SK-N-SH (cell line): Measurements from ENCODE around the gene ACTL7A. TPM values are rescaled to one million over a fixed set of nuclear protein-coding genes. Genes with fewer than 3 reads are reported as not detected.

Experiments
- CTCF ChIA-PET: fragments of 300-600, 350-600 bp; formaldehyde crosslinking; extraction: SDS; loops from one replicate; lab custom pipeline; 2021; lab: Yijun Ruan, JAX
- POLR2A ChIA-PET: fragments of 350-600 bp; sonication (Branson Sonifier 250); formaldehyde crosslinking; extraction: SDS; loops from one replicate; lab custom pipeline; 2020; ENCODE audit warnings: antibody characterized with exemption, inconsistent platforms; lab: Yijun Ruan, JAX
- DNase-seq: peaks from one replicate; pipeline ENCODE4 v3.0.0; 2012
- H2AFZ ChIP-seq: fragments of 200-600 bp; sonication (generic); 2 replicates; pipeline ENCODE4 v1.8.1; 2016; ENCODE audit warnings: antibody characterized with exemption, mild to moderate bottlenecking, low read depth
- H3F3A ChIP-seq: fragments of 200-600 bp; sonication (generic); replicated peaks from 2 replicates; pipeline ENCODE3; 2016; ENCODE audit warnings: antibody characterized with exemption, mild to moderate bottlenecking; ENCODE audit not compliant: insufficient read depth
- H3K27ac ChIP-seq, 2 experiments: fragments of 200-500 bp in 1 of 2; fragments of 200-600 bp in 1 of 2; sonication (Bioruptor generic) in 1 of 2; sonication (generic), shearing (Covaris generic) in 1 of 2; 2 replicates each; pipeline versions ENCODE4 v1.5.1 to v1.6.1; 2014 to 2016; ENCODE audit warnings: low read depth in 2 of 2, inconsistent platforms in 1 of 2, low read length in 1 of 2, mild to moderate bottlenecking in 1 of 2, mixed read lengths in 1 of 2
- H3K27me3 ChIP-seq: fragments of 200-600 bp; sonication (generic), shearing (Covaris generic); 2 replicates; pipeline ENCODE4 v1.6.1; 2016; ENCODE audit warnings: mixed run types; ENCODE audit not compliant: insufficient read depth
- H3K36me3 ChIP-seq, 2 experiments: fragments of 200-500 bp in 1 of 2; fragments of 200-600 bp in 1 of 2; sonication (Bioruptor generic) in 1 of 2; sonication (generic) in 1 of 2; replicated peaks in 1 of 2; 2 replicates each; pipeline versions ENCODE3 to v1.5.1; 2014 to 2016; ENCODE audit warnings: low read length in 1 of 2, mild to moderate bottlenecking in 1 of 2; ENCODE audit not compliant: insufficient read depth in 2 of 2, control insufficient read depth in 1 of 2
- H3K4me1 ChIP-seq, 2 experiments: fragments of 200-500 bp in 1 of 2; fragments of 200-600 bp in 1 of 2; sonication (Bioruptor generic) in 1 of 2; sonication (generic), shearing (Covaris generic) in 1 of 2; 2 replicates each; pipeline versions ENCODE4 v1.5.1 to v1.6.1; 2014 to 2016; ENCODE audit warnings: low read depth in 1 of 2, low read length in 1 of 2, mixed run types in 1 of 2; ENCODE audit not compliant: insufficient read depth in 2 of 2, control insufficient read depth in 1 of 2
- H3K4me2 ChIP-seq: fragments of 200-600 bp; sonication (generic), shearing (Covaris generic); 2 replicates; pipeline ENCODE4 v1.6.1; 2017; ENCODE audit warnings: mixed run types
- H3K4me3 ChIP-seq, 2 experiments: fragments of 200-500 bp in 1 of 2; fragments of 200-600 bp in 1 of 2; sonication (Bioruptor generic) in 1 of 2; sonication (generic), shearing (Covaris generic) in 1 of 2; 2 replicates each; pipeline versions ENCODE4 v1.5.1 to v1.8.1; 2014 to 2016; ENCODE audit warnings: low read depth in 2 of 2, inconsistent platforms in 1 of 2, low read length in 1 of 2, mild to moderate bottlenecking in 1 of 2, mixed read lengths in 1 of 2, moderate library complexity in 1 of 2
- H3K79me2 ChIP-seq: fragments of 200-600 bp; sonication (generic); 2 replicates; pipeline ENCODE4 v1.8.1; 2017; ENCODE audit warnings: mild to moderate bottlenecking; ENCODE audit not compliant: insufficient read depth
- H3K9ac ChIP-seq: fragments of 200-600 bp; sonication (generic); 2 replicates; pipeline ENCODE4 v1.6.1; 2017; ENCODE audit warnings: mixed run types
- H3K9me2 ChIP-seq: fragments of 200-600 bp; sonication (generic); 2 replicates; pipeline ENCODE4 v1.6.1; 2017; ENCODE audit warnings: mixed run types
- H3K9me3 ChIP-seq: fragments of 200-600 bp; sonication (generic); 2 replicates; pipeline ENCODE4 v1.6.1; 2017; ENCODE audit warnings: mixed run types, mild to moderate bottlenecking, moderate library complexity
- H4K20me1 ChIP-seq: fragments of 200-600 bp; sonication (generic); 2 replicates; pipeline ENCODE4 v1.6.1; 2017; ENCODE audit warnings: mild to moderate bottlenecking, mixed run types; ENCODE audit not compliant: insufficient read depth
- CHD2 ChIP-seq: fragments of 150-350 bp; IDR thresholded peaks from 2 replicates; pipeline ENCODE4 v1.6.1; 2018; ENCODE audit warnings: low read length; ENCODE audit not compliant: partially characterized antibody
- CTCF ChIP-seq: fragments of 200-600 bp; sonication (generic); IDR thresholded peaks from 2 replicates; pipeline ENCODE4 v1.6.1; 2017; ENCODE audit warnings: antibody characterized with exemption, mild to moderate bottlenecking, moderate library complexity
- ELF1 ChIP-seq: IDR thresholded peaks from 2 replicates; pipeline ENCODE4 v1.4.0; 2012
- EP300 ChIP-seq, 2 experiments: IDR thresholded peaks; 2 replicates each; pipeline versions ENCODE4 v1.4.0 to v1.6.1; 2012; ENCODE audit warnings: borderline replicate concordance in 1 of 2, low read depth in 1 of 2, low read length in 1 of 2
- FOSL2 ChIP-seq: IDR thresholded peaks from 2 replicates; pipeline ENCODE4 v1.4.0; 2012; ENCODE audit warnings: low read depth, mild to moderate bottlenecking, moderate library complexity, borderline replicate concordance
- GABPA ChIP-seq: IDR thresholded peaks from 2 replicates; pipeline ENCODE4 v1.4.0; 2012; ENCODE audit warnings: low read depth, mild to moderate bottlenecking
- GATA2 ChIP-seq: sonication (generic); formaldehyde crosslinking; IDR thresholded peaks from 2 replicates; pipeline ENCODE4 v1.5.0; 2020; ENCODE audit warnings: mild to moderate bottlenecking, missing genetic modification reagents
- IRF3 ChIP-seq: fragments of 150-350 bp; IDR thresholded peaks from 2 replicates; pipeline ENCODE4 v1.6.1; 2016; ENCODE audit warnings: mild to moderate bottlenecking, low read depth, low read length
- JUND ChIP-seq: IDR thresholded peaks from 2 replicates; pipeline ENCODE4 v1.4.0; 2012
- MXI1 ChIP-seq: IDR thresholded peaks from 2 replicates; pipeline ENCODE4 v1.6.1; 2012; ENCODE audit warnings: mild to moderate bottlenecking, low read depth, low read length, improper control_type of control experiment
- NFIC ChIP-seq: IDR thresholded peaks from 2 replicates; pipeline ENCODE4 v1.4.0; 2012; ENCODE audit warnings: borderline replicate concordance
- POLR2AphosphoS5 ChIP-seq: IDR thresholded peaks from 2 replicates; pipeline ENCODE4 v1.6.1; 2012; ENCODE audit warnings: low read depth, low read length
- RCOR1 ChIP-seq: fragments of 150-350 bp; IDR thresholded peaks from 2 replicates; pipeline ENCODE4 v1.6.1; 2017; ENCODE audit warnings: antibody characterized with exemption, low read length
- RXRA ChIP-seq: IDR thresholded peaks from 2 replicates; pipeline ENCODE4 v1.4.0; 2012; ENCODE audit warnings: low read depth, mild to moderate bottlenecking, borderline replicate concordance
- TAF1 ChIP-seq: IDR thresholded peaks from 2 replicates; pipeline ENCODE4 v1.6.1; 2012; ENCODE audit warnings: low read depth, mild to moderate bottlenecking, low read length, moderate library complexity, borderline replicate concordance
- TCF12 ChIP-seq: IDR thresholded peaks from 2 replicates; pipeline ENCODE4 v1.4.0; 2012
- TEAD4 ChIP-seq: IDR thresholded peaks from 2 replicates; pipeline ENCODE4 v1.4.0; 2012; ENCODE audit warnings: mild to moderate bottlenecking, borderline replicate concordance; ENCODE audit not compliant: insufficient read depth
- YY1 ChIP-seq: IDR thresholded peaks from 2 replicates; pipeline ENCODE4 v1.4.0; 2012; ENCODE audit warnings: low read depth, mild to moderate bottlenecking
- WGBS: methylation state at CpG from one replicate; pipeline ENCODE4 v1.1.6; 2017; ENCODE audit warnings: low lambda C conversion rate; 5-methylcytosine and 5-hydroxymethylcytosine counted together
- polyA plus RNA-seq, 3 experiments: library from polyadenylated mRNA; depleted of rRNA; stranded (reverse); fragments of >200 nt; gene quantifications; 2 replicates each; pipeline ENCODE4 v1.2.3, GENCODE V29; 2012
- TF ChIP-seq, protein P1 (sequence below): IDR thresholded peaks from 2 replicates; pipeline ENCODE4 v1.4.0; 2012; ENCODE audit warnings: low read depth, borderline replicate concordance
- TF ChIP-seq, protein P2 (sequence below): IDR thresholded peaks from 2 replicates; pipeline ENCODE4; 2012
- TF ChIP-seq, protein P3 (sequence below): IDR thresholded peaks from 2 replicates; pipeline ENCODE4 v1.4.0; 2012; ENCODE audit warnings: low read depth

ACTL7A gene
- polyA plus RNA-seq, 1 of the 3 experiments (the other 2 are of a cell fraction) = not detected

GRCh38 chr9:108877524-108877923 is 15.5 kb downstream of the ACTL7A start:
- Histone ChIP-seq H3K27me3 (no peaks in the 10 kb centered on the region), H3F3A (no peaks in the 10 kb centered on the region), H3K9me3 (no peaks in the 10 kb centered on the region), H3K36me3 (peaks cover 66 to 83% of the 10 kb centered on the region in 2 experiments), H3K4me2 (no peak overlapping the region), H4K20me1 (no peaks in the 10 kb centered on the region), H3K4me1 (no peaks in the 10 kb centered on the region), H3K79me2 (no peaks in the 10 kb centered on the region), H3K9me2 (no peaks in the 10 kb centered on the region), H2AFZ (no peak overlapping the region), H3K4me3 (no peak overlapping the region), H3K9ac (no peak overlapping the region), H3K27ac (no peak overlapping the region)
- DNase-seq = no peak
- ChIA-PET CTCF (interaction anchor here (0.6 to 1.9 kb wide), 2 partner anchors 15 to 315 kb away, joined by 3 to 5 read pairs; no protein-coding TSS in a partner anchor), POLR2A (no interaction called here)
- TF ChIP-seq JUND (no peak), NFIC (no peak), ELF1 (no peak), CHD2 (no peak), TAF1 (no peak), POLR2AphosphoS5 (no peak), RCOR1 (no peak), FOSL2 (no peak), TCF12 (no peak), CTCF (no peak), RXRA (no peak), MXI1 (no peak), YY1 (no peak)
- TF ChIP-seq, protein P1, sequence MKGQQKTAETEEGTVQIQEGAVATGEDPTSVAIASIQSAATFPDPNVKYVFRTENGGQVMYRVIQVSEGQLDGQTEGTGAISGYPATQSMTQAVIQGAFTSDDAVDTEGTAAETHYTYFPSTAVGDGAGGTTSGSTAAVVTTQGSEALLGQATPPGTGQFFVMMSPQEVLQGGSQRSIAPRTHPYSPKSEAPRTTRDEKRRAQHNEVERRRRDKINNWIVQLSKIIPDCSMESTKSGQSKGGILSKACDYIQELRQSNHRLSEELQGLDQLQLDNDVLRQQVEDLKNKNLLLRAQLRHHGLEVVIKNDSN = no peak
- TF ChIP-seq, protein P2, sequence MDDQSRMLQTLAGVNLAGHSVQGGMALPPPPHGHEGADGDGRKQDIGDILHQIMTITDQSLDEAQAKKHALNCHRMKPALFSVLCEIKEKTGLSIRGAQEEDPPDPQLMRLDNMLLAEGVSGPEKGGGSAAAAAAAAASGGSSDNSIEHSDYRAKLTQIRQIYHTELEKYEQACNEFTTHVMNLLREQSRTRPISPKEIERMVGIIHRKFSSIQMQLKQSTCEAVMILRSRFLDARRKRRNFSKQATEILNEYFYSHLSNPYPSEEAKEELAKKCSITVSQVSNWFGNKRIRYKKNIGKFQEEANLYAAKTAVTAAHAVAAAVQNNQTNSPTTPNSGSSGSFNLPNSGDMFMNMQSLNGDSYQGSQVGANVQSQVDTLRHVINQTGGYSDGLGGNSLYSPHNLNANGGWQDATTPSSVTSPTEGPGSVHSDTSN = no peak
- TF ChIP-seq, protein P3, sequence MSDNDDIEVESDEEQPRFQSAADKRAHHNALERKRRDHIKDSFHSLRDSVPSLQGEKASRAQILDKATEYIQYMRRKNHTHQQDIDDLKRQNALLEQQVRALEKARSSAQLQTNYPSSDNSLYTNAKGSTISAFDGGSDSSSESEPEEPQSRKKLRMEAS = no peak
- 88% methylated on average over 2 of the region's 2 CpGs for WGBS

DNA sequence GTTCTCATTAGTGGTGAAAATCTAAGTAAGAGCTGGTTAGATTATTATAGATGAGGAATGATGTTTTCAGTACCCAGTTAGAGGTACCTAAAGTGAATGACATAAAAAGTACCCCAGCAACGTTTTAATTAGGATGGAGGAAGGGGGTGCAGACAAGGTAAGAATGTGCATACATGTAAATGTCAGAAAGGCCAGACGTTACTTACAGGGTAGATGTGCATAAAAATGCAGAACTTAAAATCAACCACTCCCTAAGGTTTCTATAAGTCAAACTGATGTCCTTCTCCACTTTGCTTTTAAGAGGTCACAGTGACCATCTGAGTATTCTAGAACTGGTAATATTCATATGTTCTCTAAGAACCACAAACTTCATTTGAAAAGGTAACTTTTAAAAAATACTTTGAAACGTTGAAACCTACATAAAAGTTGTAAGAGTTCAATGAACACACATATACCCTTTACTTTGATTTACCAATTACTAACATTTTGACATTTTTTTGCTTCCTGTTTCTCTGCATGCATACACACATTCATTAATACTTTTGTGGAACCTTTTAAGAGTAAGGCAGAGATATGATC is 18.8 kb downstream of the ACTL7A start:
- H2AFZ ChIP-seq = no peak overlapping the region
- TF ChIP-seq EP300 (IDR thresholded peaks at IDR 0.05; ENCODE audit: borderline replicate concordance in 1 of 2, low read depth in 1 of 2, low read length in 1 of 2) (no peak), GATA2 (no peak), IRF3 (no peak), GABPA (no peak), TEAD4 (no peak), FOSL2 (no peak), RCOR1 (no peak)
- TF ChIP-seq, protein P3 = no peak
- H4K20me1 ChIP-seq = no peaks in the 10 kb centered on the region
- no peaks in the 10 kb centered on the region for H3K9me3 ChIP-seq
- no peak for DNase-seq
- H3K9me2 ChIP-seq = no peaks in the 10 kb centered on the region
- no peak overlapping the region for H3K4me2 ChIP-seq
- H3K4me1 ChIP-seq = no peaks in the 10 kb centered on the region
- WGBS = 51% methylated on average over 3 of the region's 3 CpGs
- no peak overlapping the region for H3K9ac ChIP-seq
- no peaks in the 10 kb centered on the region for H3K79me2 ChIP-seq
- ChIA-PET POLR2A (no interaction called here), CTCF (no interaction called here)
- H3K36me3 ChIP-seq = peaks cover 68 to 71% of the 10 kb centered on the region in 2 experiments
- no peak overlapping the region for H3K27ac ChIP-seq
- no peak overlapping the region for H3K4me3 ChIP-seq
- H3F3A ChIP-seq = no peaks in the 10 kb centered on the region
- H3K27me3 ChIP-seq = no peaks in the 10 kb centered on the region
